GM12878 (cell line): ENCODE results near the gene MCTP2. TPM values are rescaled to one million over a fixed set of nuclear protein-coding genes. Genes with fewer than 3 reads are reported as not detected.

Experiments
- ATAC-seq: fragments of 200-7000 bp; cut with Tn5 transposase; 3 replicates; pipeline ENCODE4 v1.9.1; 2020; ENCODE audit warnings: mild to moderate bottlenecking, moderate library complexity
- BruUV-seq: library from RNA; stranded (reverse); fragments of 400-500 nt; replicated peaks from 2 replicates; lab custom pipeline; 2021; lab: Mats Ljungman, UMichigan
- CTCF ChIA-PET: fragments of 300-600 bp; sonication (Branson Sonifier 250); formaldehyde crosslinking; extraction: SDS; loops from one replicate; lab custom pipeline; 2021; ENCODE audit warnings: inconsistent platforms; lab: Yijun Ruan, JAX
- POLR2A ChIA-PET: fragments of 350-600 bp; formaldehyde crosslinking; extraction: SDS; loops from one replicate; lab custom pipeline; 2021; ENCODE audit warnings: inconsistent platforms; lab: Charles Lee
- RAD21 ChIA-PET: fragments of 300-600 bp; sonication (Branson Sonifier 250); formaldehyde crosslinking; loops from one replicate; lab custom pipeline; 2023; ENCODE audit warnings: antibody characterized with exemption; ENCODE audit not compliant: unreplicated experiment; lab: Charles Lee
- SMC1A ChIA-PET: fragments of 300-600 bp; sonication (Branson Sonifier 250); formaldehyde crosslinking; loops from one replicate; lab custom pipeline; 2023; ENCODE audit not compliant: unreplicated experiment, uncharacterized antibody; lab: Charles Lee
- DNase-seq: peaks from one replicate; pipeline ENCODE4 v3.0.0-alpha.2; 2011; ENCODE audit warnings: low read depth, low spot score
- FAIRE-seq: peaks from 3 replicates; lab custom pipeline; 2011; peaks lifted over from hg19 to GRCh38; lab: Jason Lieb, UNC
- H2AFZ ChIP-seq: 2 replicates; pipeline ENCODE4 v1.6.0; 2011; ENCODE audit warnings: low read depth, low read length, control low read depth; ENCODE audit not compliant: control insufficient read depth
- H3K27ac ChIP-seq: 2 replicates; pipeline ENCODE4 v1.5.1; 2011; ENCODE audit warnings: control low read depth; ENCODE audit not compliant: control insufficient read depth, insufficient read depth
- H3K27me3 ChIP-seq, 2 experiments: replicated peaks in 1 of 2; 2 replicates each; pipeline versions ENCODE4 v1.6.0 to v1.6.1; 2011; ENCODE audit warnings: low read length in 1 of 2; ENCODE audit not compliant: control insufficient read depth in 2 of 2, insufficient read depth in 2 of 2
- H3K36me3 ChIP-seq, 2 experiments: 2 replicates each; pipeline ENCODE4 v1.5.1; 2011; ENCODE audit warnings: low read length in 1 of 2; ENCODE audit not compliant: control insufficient read depth in 2 of 2, insufficient read depth in 2 of 2
- H3K4me1 ChIP-seq: 2 replicates; pipeline ENCODE4 v1.6.1; 2011; ENCODE audit warnings: mild to moderate bottlenecking, low read length, moderate library complexity, mixed read lengths; ENCODE audit not compliant: control insufficient read depth, insufficient read depth
- H3K4me2 ChIP-seq: 2 replicates; pipeline ENCODE4 v1.6.0; 2011; ENCODE audit warnings: control low read depth; ENCODE audit not compliant: control insufficient read depth, insufficient read depth
- H3K4me3 ChIP-seq: fragments of 200-600 bp; sonication (generic); 2 replicates; pipeline ENCODE4 v1.5.1; 2016
- H3K79me2 ChIP-seq: 2 replicates; pipeline ENCODE4 v1.6.0; 2011; ENCODE audit warnings: low read length; ENCODE audit not compliant: control insufficient read depth, insufficient read depth
- H3K9ac ChIP-seq: 2 replicates; pipeline ENCODE4 v1.8.0; 2011; ENCODE audit warnings: low read length, control low read depth, mixed read lengths; ENCODE audit not compliant: control insufficient read depth, insufficient read depth
- H3K9me3 ChIP-seq: replicated peaks from 3 replicates; pipeline ENCODE4 v1.5.1; 2011; ENCODE audit warnings: mild to moderate bottlenecking, low read length; ENCODE audit not compliant: control insufficient read depth, insufficient read depth
- H4K20me1 ChIP-seq: 2 replicates; pipeline ENCODE4 v1.6.0; 2011; ENCODE audit not compliant: control insufficient read depth, insufficient read depth
- ASH2L ChIP-seq: fragments of 300-600, 200-600 bp; sonication (generic); IDR thresholded peaks from 2 replicates; pipeline ENCODE4 v1.6.1; 2017; ENCODE audit warnings: low read depth, mild to moderate bottlenecking, borderline replicate concordance
- ATF7 ChIP-seq: fragments of 450-650 bp; IDR thresholded peaks from 2 replicates; pipeline ENCODE4 v1.6.1; 2016; ENCODE audit warnings: low read depth, mild to moderate bottlenecking
- CBX5 ChIP-seq: sonication (generic); IDR thresholded peaks from 2 replicates; pipeline ENCODE4 v1.6.1; 2016; ENCODE audit warnings: low read depth, moderate library complexity, mild to moderate bottlenecking, inconsistent platforms
- ELK1 ChIP-seq: IDR thresholded peaks from 2 replicates; pipeline ENCODE4 v1.6.1; 2012; ENCODE audit warnings: low read depth, low read length, improper control_type of control experiment
- HSF1 ChIP-seq: fragments of 150-350 bp; IDR thresholded peaks from 2 replicates; pipeline ENCODE4 v1.6.1; 2014; ENCODE audit warnings: mild to moderate bottlenecking, low read depth, low read length
- IRF3 ChIP-seq: fragments of 450-650 bp; IDR thresholded peaks from 2 replicates; pipeline ENCODE4 v1.6.1; 2014; ENCODE audit warnings: mild to moderate bottlenecking
- NFXL1 ChIP-seq: fragments of 450-650 bp; IDR thresholded peaks from 2 replicates; pipeline ENCODE4 v1.6.1; 2017; ENCODE audit warnings: antibody characterized with exemption, mild to moderate bottlenecking, borderline replicate concordance
- NR2C1 ChIP-seq: fragments of 450-650 bp; IDR thresholded peaks from 2 replicates; pipeline ENCODE4 v1.6.1; 2017; ENCODE audit warnings: antibody characterized with exemption, mild to moderate bottlenecking, moderate library complexity
- PBX3 ChIP-seq: IDR thresholded peaks from 2 replicates; pipeline ENCODE4 v1.6.1; 2011; ENCODE audit warnings: mild to moderate bottlenecking, low read depth, low read length, moderate library complexity; ENCODE audit not compliant: insufficient replicate concordance
- PML ChIP-seq: IDR thresholded peaks from 2 replicates; pipeline ENCODE4 v1.6.1; 2012; ENCODE audit warnings: low read length, inconsistent platforms
- RCOR1 ChIP-seq: conservative IDR thresholded peaks from 2 replicates; pipeline ENCODE4 v1.6.1; 2012; ENCODE audit warnings: low read depth, low read length, improper control_type of control experiment
- USF1 ChIP-seq: IDR thresholded peaks from 2 replicates; pipeline ENCODE4 v1.6.1; 2011; ENCODE audit warnings: borderline replicate concordance, low read depth, mild to moderate bottlenecking, moderate library complexity, mixed read lengths, low read length; ENCODE audit not compliant: insufficient read depth; ENCODE audit errors: extremely low read length
- WGBS: methylation state at CpG from one replicate; pipeline ENCODE4 v1.1.6; 2016; ENCODE audit warnings: low lambda C conversion rate; ENCODE audit not compliant: insufficient replicate concordance, insufficient coverage; ENCODE audit errors: missing lambda C conversion rate; 5-methylcytosine and 5-hydroxymethylcytosine counted together
- in situ Hi-C: fragments of 300-500 bp; cut with MboI; formaldehyde crosslinking; loops from 9 replicates; pipeline ENCODE4 v1.14.3; 2018; ENCODE audit warnings: mixed read lengths
- intact Hi-C: fragments of 100-400 bp; cut with micrococcal nuclease; formaldehyde crosslinking; loops from one replicate; pipeline ENCODE4 v1.14.2; 2022; ENCODE audit not compliant: unreplicated experiment
- polyA plus RNA-seq, 11 experiments: library from polyadenylated mRNA; depleted of rRNA in 4 of 11; unstranded in 6 of 11; stranded (reverse) in 5 of 11; fragments of >200 nt; fragmentation: Nextera tagmentation in 4 of 11; fragmentation: Illumina TruSeq in 1 of 11; extraction: Ambion mirVana in 4 of 11; extraction: Trizol in 1 of 11; gene quantifications; 1 replicate in 1 of 11; 2 replicates in 10 of 11; pipeline versions ENCODE4 v1.2.1 to v1.2.3, GENCODE V29; 2011 to 2016; ENCODE audit warnings: inconsistent platforms in 2 of 11, missing spikeins in 2 of 11, low read depth in 1 of 11
- total RNA-seq, 4 experiments: library from RNA; depleted of rRNA in 3 of 4; stranded (reverse); fragments of >200 nt in 3 of 4; fragmentation: Illumina TruSeq in 1 of 4; extraction: Trizol in 1 of 4; gene quantifications; 2 replicates each; pipeline versions ENCODE4 v1.2.1 to v1.2.3, GENCODE V29; 2013 to 2021

Gene MCTP2
- total and polyA plus RNA-seq, 10 of the 15 experiments (the other 5 are each of a cell fraction or from before 2014, with no cell fraction given): 0.24 to 48.5 (median 0.88) TPM

- no peak for TF ChIP-seq ASH2L
- no peak for TF ChIP-seq RCOR1
Observed at GRCh38 chr15:94239474-94239873, 8.1 kb downstream of the MCTP2 start (continued).

- Histone ChIP-seq H4K20me1 (no peaks in the 10 kb centered on the region), H3K9ac (no peak overlapping the region), H3K4me1 (no peaks in the 10 kb centered on the region), H3K79me2 (no peaks in the 10 kb centered on the region; the same call in 1 of the 2 replicates), H3K36me3 (no peaks in the 10 kb centered on the region), H3K4me3 (no peak overlapping the region), H3K4me2 (no peak overlapping the region), H3K9me3 (no peaks in the 10 kb centered on the region), H3K27ac (no peak overlapping the region), H3K27me3 (no peaks in the 10 kb centered on the region), H2AFZ (no peak overlapping the region)
- intact Hi-C loops (no loop called here), in situ Hi-C loops (no loop called here)
- ChIA-PET RAD21 (interaction anchor here (1.0 to 4.4 kb wide), 7 partner anchors 11 to 92 kb away, joined by 3 to 53 read pairs (median 6); partner anchors contain the start of gene MCTP2), CTCF (interaction anchor here (1.0 to 3.7 kb wide), 5 partner anchors 10 to 84 kb away, joined by 3 to 14 read pairs (median 5); no protein-coding TSS in a partner anchor), SMC1A (interaction anchor here (0.6 to 5.7 kb wide), 9 partner anchors 9 to 83 kb away, joined by 3 to 82 read pairs (median 5); partner anchors contain the start of gene MCTP2), POLR2A (interaction anchor here (0.6 to 3.1 kb wide), 8 partner anchors 9 to 34 kb away, joined by 3 to 22 read pairs (median 5); partner anchors contain the start of gene MCTP2)
- ATAC-seq (no peak), DNase-seq (no peak), FAIRE-seq (no peak)
- TF ChIP-seq ELK1 (no peak), IRF3 (no peak), HSF1 (no peak), USF1 (no peak), ATF7 (no peak), PML (no peak), PBX3 (no peak), NFXL1 (no peak), NR2C1 (no peak), CBX5 (no peak)
- no TSS peak for BruUV-seq
- WGBS: 10% methylated on average over 2 of the region's 2 CpGs
Observed at GRCh38 chr15:94240480-94240879, 9.1 kb downstream of the MCTP2 start.
